ENCODE data around the gene COPE.
A peak's percentile ranks its signal among the peaks of the same experiment; 100 is the strongest.

Gene COPE

GRCh38 chr19:18951721-18952281 is 32.6 kb upstream of the COPE start:
- Histone ChIP-seq H3K79me2 (ENCODE audit: control insufficient read depth, insufficient read depth, low read length, unreplicated experiment) (no peaks in the 10 kb centered on the region), H2AFZ (ENCODE audit: low read length, unreplicated experiment) (no peak overlapping the region), H3K4me1 (ENCODE audit: control insufficient read depth, insufficient read depth, low read length, unreplicated experiment) (peaks cover 4% of the 10 kb centered on the region), H3K27ac (ENCODE audit: low read depth, low read length) (no peak overlapping the region), H3K4me3 (ENCODE audit: low read depth, low read length) (no peak overlapping the region), H3K27me3 (ENCODE audit: insufficient read depth, low read length) (no peaks in the 10 kb centered on the region), H3K36me3 (ENCODE audit: insufficient read depth, low read length) (no peaks in the 10 kb centered on the region)

- Histone ChIP-seq H3K27ac (ENCODE audit: low read depth, low read length) (no peak overlapping the region), H3K79me2 (ENCODE audit: control insufficient read depth, insufficient read depth, low read length, unreplicated experiment) (no peaks in the 10 kb centered on the region)
Measured at GRCh38 chr19:18949858-18950257, 30.7 kb upstream of the COPE start.

GRCh38 chr19:18948976-18949356 is 29.8 kb upstream of the COPE start:
- H3K4me3 ChIP-seq (ENCODE audit: low read depth, low read length) = no peak overlapping the region
- no peak overlapping the region for H3K27ac ChIP-seq (ENCODE audit: low read depth, low read length)
- no peaks in the 10 kb centered on the region for H3K79me2 ChIP-seq (ENCODE audit: control insufficient read depth, insufficient read depth, low read length, unreplicated experiment)
- no peak overlapping the region for H2AFZ ChIP-seq (ENCODE audit: low read length, unreplicated experiment)
- peaks cover 4% of the 10 kb centered on the region for H3K4me1 ChIP-seq (ENCODE audit: control insufficient read depth, insufficient read depth, low read length, unreplicated experiment)
- H3K36me3 ChIP-seq (ENCODE audit: insufficient read depth, low read length) = no peaks in the 10 kb centered on the region
- no peaks in the 10 kb centered on the region for H3K27me3 ChIP-seq (ENCODE audit: insufficient read depth, low read length)

More at GRCh38 chr19:18949858-18950257, 30.7 kb upstream of the COPE start:
- Histone ChIP-seq H2AFZ (ENCODE audit: low read length, unreplicated experiment) (no peak overlapping the region), H3K36me3 (ENCODE audit: insufficient read depth, low read length) (no peaks in the 10 kb centered on the region), H3K4me3 (ENCODE audit: low read depth, low read length) (no peak overlapping the region), H3K4me1 (ENCODE audit: control insufficient read depth, insufficient read depth, low read length, unreplicated experiment) (peaks cover 4% of the 10 kb centered on the region), H3K27me3 (ENCODE audit: insufficient read depth, low read length) (no peaks in the 10 kb centered on the region)

- Histone ChIP-seq H3K4me3 (ENCODE audit: low read depth, low read length) (no peak overlapping the region), H3K36me3 (ENCODE audit: insufficient read depth, low read length) (no peaks in the 10 kb centered on the region), H3K4me1 (ENCODE audit: control insufficient read depth, insufficient read depth, low read length, unreplicated experiment) (peaks cover 4% of the 10 kb centered on the region), H3K27ac (ENCODE audit: low read depth, low read length) (no peak overlapping the region), H3K79me2 (ENCODE audit: control insufficient read depth, insufficient read depth, low read length, unreplicated experiment) (no peaks in the 10 kb centered on the region), H2AFZ (ENCODE audit: low read length, unreplicated experiment) (no peak overlapping the region), H3K27me3 (ENCODE audit: insufficient read depth, low read length) (no peaks in the 10 kb centered on the region)
Measured at GRCh38 chr19:18948075-18948975, 29.1 kb upstream of the COPE start.

GRCh38 chr19:18946918-18947317 is 27.7 kb upstream of the COPE start:
- Histone ChIP-seq H2AFZ (ENCODE audit: low read length, unreplicated experiment) (no peak overlapping the region), H3K27ac (ENCODE audit: low read depth, low read length) (no peak overlapping the region), H3K4me3 (ENCODE audit: low read depth, low read length) (no peak overlapping the region)

GRCh38 chr19:18946335-18946734 is 27.1 kb upstream of the COPE start:
- Histone ChIP-seq H2AFZ (ENCODE audit: low read length, unreplicated experiment) (no peak overlapping the region), H3K79me2 (ENCODE audit: control insufficient read depth, insufficient read depth, low read length, unreplicated experiment) (no peaks in the 10 kb centered on the region), H3K4me3 (ENCODE audit: low read depth, low read length) (no peak overlapping the region), H3K4me1 (ENCODE audit: control insufficient read depth, insufficient read depth, low read length, unreplicated experiment) (peaks cover 2% of the 10 kb centered on the region), H3K27me3 (ENCODE audit: insufficient read depth, low read length) (no peaks in the 10 kb centered on the region), H3K36me3 (ENCODE audit: insufficient read depth, low read length) (no peaks in the 10 kb centered on the region), H3K27ac (ENCODE audit: low read depth, low read length) (no peak overlapping the region)

More at GRCh38 chr19:18946918-18947317, 27.7 kb upstream of the COPE start:
- Histone ChIP-seq H3K79me2 (ENCODE audit: control insufficient read depth, insufficient read depth, low read length, unreplicated experiment) (no peaks in the 10 kb centered on the region), H3K4me1 (ENCODE audit: control insufficient read depth, insufficient read depth, low read length, unreplicated experiment) (peaks cover 4% of the 10 kb centered on the region), H3K27me3 (ENCODE audit: insufficient read depth, low read length) (no peaks in the 10 kb centered on the region), H3K36me3 (ENCODE audit: insufficient read depth, low read length) (no peaks in the 10 kb centered on the region)

- H3K79me2 ChIP-seq (ENCODE audit: control insufficient read depth, insufficient read depth, low read length, unreplicated experiment) = peaks cover 3% of the 10 kb centered on the region
- no peaks in the 10 kb centered on the region for H3K4me1 ChIP-seq (ENCODE audit: control insufficient read depth, insufficient read depth, low read length, unreplicated experiment)
- no peak overlapping the region for H3K27ac ChIP-seq (ENCODE audit: low read depth, low read length)
- no peaks in the 10 kb centered on the region for H3K36me3 ChIP-seq (ENCODE audit: insufficient read depth, low read length)
- no peak overlapping the region for H2AFZ ChIP-seq (ENCODE audit: low read length, unreplicated experiment)
- H3K27me3 ChIP-seq (ENCODE audit: insufficient read depth, low read length) = no peaks in the 10 kb centered on the region
- H3K4me3 ChIP-seq (ENCODE audit: low read depth, low read length) = no peak overlapping the region
Measured at GRCh38 chr19:18945297-18945696, 26.1 kb upstream of the COPE start.

- Histone ChIP-seq H3K36me3 (ENCODE audit: insufficient read depth, low read length) (no peaks in the 10 kb centered on the region), H3K27ac (ENCODE audit: low read depth, low read length) (no peak overlapping the region), H3K4me3 (ENCODE audit: low read depth, low read length) (no peak overlapping the region), H3K79me2 (ENCODE audit: control insufficient read depth, insufficient read depth, low read length, unreplicated experiment) (peaks cover 17% of the 10 kb centered on the region), H3K27me3 (ENCODE audit: insufficient read depth, low read length) (no peaks in the 10 kb centered on the region), H3K4me1 (ENCODE audit: control insufficient read depth, insufficient read depth, low read length, unreplicated experiment) (no peaks in the 10 kb centered on the region), H2AFZ (ENCODE audit: low read length, unreplicated experiment) (no peak overlapping the region)
Measured at GRCh38 chr19:18943465-18943864, 24.3 kb upstream of the COPE start.

GRCh38 chr19:18942692-18943091 is 23.5 kb upstream of the COPE start:
- Histone ChIP-seq H3K79me2 (ENCODE audit: control insufficient read depth, insufficient read depth, low read length, unreplicated experiment) (peaks cover 20% of the 10 kb centered on the region), H3K4me1 (ENCODE audit: control insufficient read depth, insufficient read depth, low read length, unreplicated experiment) (no peaks in the 10 kb centered on the region), H3K27me3 (ENCODE audit: insufficient read depth, low read length) (no peaks in the 10 kb centered on the region), H2AFZ (ENCODE audit: low read length, unreplicated experiment) (no peak overlapping the region), H3K27ac (ENCODE audit: low read depth, low read length) (no peak overlapping the region), H3K36me3 (ENCODE audit: insufficient read depth, low read length) (no peaks in the 10 kb centered on the region), H3K4me3 (ENCODE audit: low read depth, low read length) (no peak overlapping the region)

- H3K27ac ChIP-seq (ENCODE audit: low read depth, low read length) = no peak overlapping the region
- H3K4me3 ChIP-seq (ENCODE audit: low read depth, low read length) = peak overlapping the region; percentile 64
- no peak overlapping the region for H2AFZ ChIP-seq (ENCODE audit: low read length, unreplicated experiment)
- no peaks in the 10 kb centered on the region for H3K4me1 ChIP-seq (ENCODE audit: control insufficient read depth, insufficient read depth, low read length, unreplicated experiment)
- H3K36me3 ChIP-seq (ENCODE audit: insufficient read depth, low read length) = no peaks in the 10 kb centered on the region
- H3K79me2 ChIP-seq (ENCODE audit: control insufficient read depth, insufficient read depth, low read length, unreplicated experiment) = peaks cover 20% of the 10 kb centered on the region
- no peaks in the 10 kb centered on the region for H3K27me3 ChIP-seq (ENCODE audit: insufficient read depth, low read length)
Measured at GRCh38 chr19:18941628-18942354, 22.6 kb upstream of the COPE start.

Data from ACC112 (cell line).